HG02763 (cell line): ENCODE data around the gene ACVRL1.

Source experiments
- ATAC-seq: cut with Tn5 transposase; IDR thresholded peaks from one replicate; pipeline ENCODE4 v1.9.1; 2021; ENCODE audit warnings: mild to moderate bottlenecking, moderate library complexity; ENCODE audit not compliant: unreplicated experiment

The ACVRL1 gene

DNA sequence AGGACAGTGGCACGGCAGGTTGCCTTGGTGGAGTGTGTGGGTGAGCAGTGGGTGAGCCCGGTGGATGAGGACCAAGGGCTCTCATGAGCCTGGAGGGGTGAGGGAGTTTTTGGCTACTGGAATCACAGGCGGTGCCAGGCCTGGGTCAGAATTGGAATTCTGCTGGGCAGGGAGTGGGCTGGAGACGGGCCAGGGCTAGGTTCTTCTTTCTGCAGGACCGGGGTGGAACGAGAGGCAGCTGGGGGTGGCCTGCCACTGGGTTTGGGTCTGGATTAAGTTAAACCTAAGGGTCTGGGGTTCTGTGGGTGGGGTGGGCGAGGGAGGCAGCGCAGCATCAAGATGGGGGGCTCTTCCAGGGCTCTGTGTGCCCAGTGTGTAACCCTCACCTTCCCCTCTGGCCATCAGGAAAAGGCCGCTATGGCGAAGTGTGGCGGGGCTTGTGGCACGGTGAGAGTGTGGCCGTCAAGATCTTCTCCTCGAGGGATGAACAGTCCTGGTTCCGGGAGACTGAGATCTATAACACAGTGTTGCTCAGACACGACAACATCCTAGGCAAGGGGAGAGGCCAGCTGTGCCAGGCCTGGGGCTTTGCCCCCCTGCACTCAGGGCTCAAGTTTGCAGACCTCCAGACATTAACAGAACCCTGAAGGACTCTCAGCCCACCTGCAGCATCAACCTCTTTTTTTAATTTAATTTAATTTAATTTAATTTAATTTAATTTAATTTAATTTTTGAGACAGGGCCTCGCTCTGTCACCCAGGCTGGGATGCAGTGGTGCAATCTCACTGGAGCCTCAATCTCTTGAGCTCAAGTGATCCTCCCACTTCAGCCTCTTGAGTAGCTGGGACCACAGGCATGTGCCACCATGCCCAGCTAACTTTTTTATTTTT is 7.0 kb downstream of the ACVRL1 start:
- no peak for ATAC-seq

DNA sequence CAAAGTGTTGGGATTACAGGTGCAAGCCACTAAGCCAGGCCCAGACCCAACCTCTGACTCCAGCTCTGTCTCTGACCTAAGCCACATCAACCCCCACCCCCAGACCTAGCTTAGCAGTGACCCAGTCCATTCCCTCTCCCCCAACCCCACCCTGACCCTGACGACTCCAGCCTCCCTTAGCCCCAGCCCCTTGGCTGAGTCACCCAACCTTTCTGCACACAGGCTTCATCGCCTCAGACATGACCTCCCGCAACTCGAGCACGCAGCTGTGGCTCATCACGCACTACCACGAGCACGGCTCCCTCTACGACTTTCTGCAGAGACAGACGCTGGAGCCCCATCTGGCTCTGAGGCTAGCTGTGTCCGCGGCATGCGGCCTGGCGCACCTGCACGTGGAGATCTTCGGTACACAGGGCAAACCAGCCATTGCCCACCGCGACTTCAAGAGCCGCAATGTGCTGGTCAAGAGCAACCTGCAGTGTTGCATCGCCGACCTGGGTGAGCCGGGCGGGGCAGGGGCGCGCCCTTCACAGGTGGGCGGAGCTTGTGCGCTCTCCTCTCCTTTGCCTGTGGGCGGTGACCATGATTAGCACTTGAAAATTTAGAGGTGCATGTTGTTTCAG is 7.8 kb downstream of the ACVRL1 start:
- no peak for ATAC-seq

GRCh38 chr12:51915951-51916350 is 8.6 kb downstream of the ACVRL1 start:
- no peak for ATAC-seq

- no peak for ATAC-seq
Observed at GRCh38 chr12:51917041-51917590, 9.8 kb downstream of the ACVRL1 start.

GRCh38 chr12:51917746-51918453 is 10.6 kb downstream of the ACVRL1 start:
- no peak for ATAC-seq

DNA sequence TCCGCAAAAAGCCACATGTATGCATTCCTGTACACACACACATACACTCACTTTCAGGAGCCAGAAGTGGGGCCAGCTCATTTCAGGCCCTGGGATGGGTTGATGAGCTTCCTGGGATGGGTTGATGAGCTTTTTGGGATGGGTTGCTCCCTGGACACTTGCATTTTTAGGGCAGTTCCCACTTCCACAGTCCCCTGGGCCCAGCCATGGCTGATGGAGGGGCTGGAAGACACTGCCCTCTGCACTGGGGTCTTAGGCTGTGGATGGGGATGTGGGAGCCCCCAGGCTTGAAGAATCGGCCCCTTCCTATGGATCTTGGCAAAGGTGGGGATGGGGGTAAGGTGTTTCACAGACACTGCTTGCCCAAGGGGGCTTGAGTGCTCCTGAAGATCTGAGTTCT is 12.7 kb downstream of the ACVRL1 start:
- ATAC-seq: no peak

GRCh38 chr12:51921017-51921725 is 13.9 kb downstream of the ACVRL1 start:
- no peak for ATAC-seq

GRCh38 chr12:51922146-51922545 is 14.8 kb downstream of the ACVRL1 start:
- no peak for ATAC-seq

- no peak for ATAC-seq
Observed at GRCh38 chr12:51922762-51923505, 15.6 kb downstream of the ACVRL1 start.

- no peak for ATAC-seq
Observed at GRCh38 chr12:51923506-51924365, 16.4 kb downstream of the ACVRL1 start.

GRCh38 chr12:51924551-51925319 is 17.4 kb downstream of the ACVRL1 start:
- no peak for ATAC-seq

- ATAC-seq: no peak
Observed at GRCh38 chr12:51925346-51926063, 18.2 kb downstream of the ACVRL1 start.

- ATAC-seq: no peak
Observed at GRCh38 chr12:51926064-51926632, 18.8 kb downstream of the ACVRL1 start.

- ATAC-seq: no peak
Observed at GRCh38 chr12:51926718-51927117, 19.4 kb downstream of the ACVRL1 start.

GRCh38 chr12:51932218-51933076 is 25.1 kb downstream of the ACVRL1 start:
- ATAC-seq: no peak

GRCh38 chr12:51934080-51934479 is 26.8 kb downstream of the ACVRL1 start:
- ATAC-seq: no peak
